ENCODE data around the gene KIAA1755.

DNA sequence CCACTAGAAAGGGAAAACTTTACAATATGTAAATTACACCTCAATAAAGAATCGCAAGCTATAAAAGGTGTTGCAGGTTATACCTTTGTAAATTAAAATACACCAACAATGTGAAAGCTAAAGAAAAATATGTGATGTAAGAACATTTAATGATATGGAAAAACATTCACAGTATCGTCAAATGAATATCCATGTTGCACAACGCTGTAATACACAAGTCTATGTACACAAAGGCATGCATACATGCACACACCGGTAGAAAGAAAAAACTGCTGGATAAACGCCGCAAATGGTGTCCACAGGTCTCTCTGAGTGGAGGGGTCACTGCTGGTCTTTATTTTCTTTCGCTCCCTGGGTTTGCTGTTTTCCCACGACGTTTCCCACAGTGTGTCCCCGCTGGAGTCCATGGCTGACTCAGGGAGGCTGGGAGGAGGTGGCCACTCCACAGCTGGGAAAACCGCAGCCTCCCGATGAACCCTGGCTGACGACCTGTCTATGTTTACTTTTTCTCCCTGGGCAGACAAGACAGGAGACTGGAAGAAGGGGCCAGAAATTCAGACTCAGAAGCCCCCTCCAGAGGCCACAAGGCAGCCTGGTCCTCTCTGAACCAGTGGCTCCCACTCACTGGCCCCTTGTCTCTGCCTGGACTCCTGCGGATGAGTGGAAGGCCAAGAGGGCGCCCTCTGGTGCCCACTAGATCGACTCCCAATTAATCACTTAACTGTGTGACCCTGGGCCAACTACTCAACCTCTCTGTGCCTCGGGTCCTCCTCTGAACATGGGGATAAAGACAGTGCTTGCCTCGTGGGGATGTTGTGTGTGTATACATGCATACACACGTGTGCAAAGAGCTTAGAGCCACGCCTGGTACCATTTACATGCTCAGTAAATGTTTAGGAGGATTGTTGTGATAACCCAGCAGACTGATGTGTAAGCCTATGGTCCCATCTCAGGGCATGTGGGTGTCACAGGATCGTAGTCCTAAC, 30.6 kb upstream of the KIAA1755 start:
- peak; percentile 47 for TF ChIP-seq BHLHE40 (IDR thresholded peaks at IDR 0.05; ENCODE audit: low read depth, low read length)
- TF ChIP-seq, protein P1, sequence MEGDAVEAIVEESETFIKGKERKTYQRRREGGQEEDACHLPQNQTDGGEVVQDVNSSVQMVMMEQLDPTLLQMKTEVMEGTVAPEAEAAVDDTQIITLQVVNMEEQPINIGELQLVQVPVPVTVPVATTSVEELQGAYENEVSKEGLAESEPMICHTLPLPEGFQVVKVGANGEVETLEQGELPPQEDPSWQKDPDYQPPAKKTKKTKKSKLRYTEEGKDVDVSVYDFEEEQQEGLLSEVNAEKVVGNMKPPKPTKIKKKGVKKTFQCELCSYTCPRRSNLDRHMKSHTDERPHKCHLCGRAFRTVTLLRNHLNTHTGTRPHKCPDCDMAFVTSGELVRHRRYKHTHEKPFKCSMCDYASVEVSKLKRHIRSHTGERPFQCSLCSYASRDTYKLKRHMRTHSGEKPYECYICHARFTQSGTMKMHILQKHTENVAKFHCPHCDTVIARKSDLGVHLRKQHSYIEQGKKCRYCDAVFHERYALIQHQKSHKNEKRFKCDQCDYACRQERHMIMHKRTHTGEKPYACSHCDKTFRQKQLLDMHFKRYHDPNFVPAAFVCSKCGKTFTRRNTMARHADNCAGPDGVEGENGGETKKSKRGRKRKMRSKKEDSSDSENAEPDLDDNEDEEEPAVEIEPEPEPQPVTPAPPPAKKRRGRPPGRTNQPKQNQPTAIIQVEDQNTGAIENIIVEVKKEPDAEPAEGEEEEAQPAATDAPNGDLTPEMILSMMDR (conservative IDR thresholded peaks at IDR 0.05; ENCODE audit: low read depth, low read length): peak; percentile 69
- no peak for TF ChIP-seq POLR2A (IDR thresholded peaks at IDR 0.05; ENCODE audit: low read depth, low read length)
- peak; percentile 13 for TF ChIP-seq RCOR1 (IDR thresholded peaks at IDR 0.05; ENCODE audit: insufficient replicate concordance, low read length)
- no peak for TF ChIP-seq RFX5 (IDR thresholded peaks at IDR 0.05; ENCODE audit: low read depth, low read length)
- TF ChIP-seq, protein P2, sequence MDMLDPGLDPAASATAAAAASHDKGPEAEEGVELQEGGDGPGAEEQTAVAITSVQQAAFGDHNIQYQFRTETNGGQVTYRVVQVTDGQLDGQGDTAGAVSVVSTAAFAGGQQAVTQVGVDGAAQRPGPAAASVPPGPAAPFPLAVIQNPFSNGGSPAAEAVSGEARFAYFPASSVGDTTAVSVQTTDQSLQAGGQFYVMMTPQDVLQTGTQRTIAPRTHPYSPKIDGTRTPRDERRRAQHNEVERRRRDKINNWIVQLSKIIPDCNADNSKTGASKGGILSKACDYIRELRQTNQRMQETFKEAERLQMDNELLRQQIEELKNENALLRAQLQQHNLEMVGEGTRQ (IDR thresholded peaks at IDR 0.05; ENCODE audit: low read depth, low read length): no peak
- TF ChIP-seq CEBPB (IDR thresholded peaks at IDR 0.05; ENCODE audit: low read depth, low read length): peak; percentile 78
- no peak; the same call in 1 of the 2 replicates for TF ChIP-seq CHD1 (IDR thresholded peaks at IDR 0.05; ENCODE audit: low read depth, low read length)
- TF ChIP-seq SMC3 (IDR thresholded peaks at IDR 0.05; ENCODE audit: low read depth, low read length): peak; percentile 86
- TF ChIP-seq RAD21 (IDR thresholded peaks at IDR 0.05; ENCODE audit: low read length): peak; percentile 71
- peak; percentile 12; the same call in 1 of the 2 replicates for TF ChIP-seq NFE2L2 (IDR thresholded peaks at IDR 0.05; ENCODE audit: low read depth, low read length)

All from IMR-90 (cell line).